ENCODE data around the gene KIR2DL3. TPM values are rescaled to one million over a fixed set of nuclear protein-coding genes. Genes with fewer than 3 reads are reported as not detected.
"Not testable (repeated sequence)": the region's sequence is repeated elsewhere in the genome, so short reads cannot be mapped to it uniquely, and the experiment has no call there.

The KIR2DL3 gene
- total RNA-seq, 1 donor from 2014 or later: not detected

GRCh38 chr19:54741950-54742349 is 3.6 kb downstream of the KIR2DL3 start:
- DNase-seq (ENCODE audit: low read depth, low spot score): not testable (repeated sequence)

GRCh38 chr19:54744080-54744479 is 5.8 kb downstream of the KIR2DL3 start:
- not testable (repeated sequence) for DNase-seq (ENCODE audit: low read depth, low spot score)

GRCh38 chr19:54747614-54748322 is 9.5 kb downstream of the KIR2DL3 start:
- not testable (repeated sequence) for DNase-seq (ENCODE audit: low read depth, low spot score)

GRCh38 chr19:54750276-54750675 is 12.0 kb downstream of the KIR2DL3 start:
- DNase-seq (ENCODE audit: low read depth, low spot score): not testable (repeated sequence)

GRCh38 chr19:54756204-54757110 is 18.1 kb downstream of the KIR2DL3 start:
- DNase-seq (ENCODE audit: low read depth, low spot score): not testable (repeated sequence)

GRCh38 chr19:54758577-54758976 is 20.3 kb downstream of the KIR2DL3 start:
- DNase-seq (ENCODE audit: low read depth, low spot score): not testable (repeated sequence)

- not testable (repeated sequence) for DNase-seq (ENCODE audit: low read depth, low spot score)
Measured at GRCh38 chr19:54764219-54764618, 25.9 kb downstream of the KIR2DL3 start.

GRCh38 chr19:54766464-54766863 is 28.2 kb downstream of the KIR2DL3 start:
- not testable (repeated sequence) for DNase-seq (ENCODE audit: low read depth, low spot score)

- DNase-seq (ENCODE audit: low read depth, low spot score): not testable (repeated sequence)
Measured at GRCh38 chr19:54769646-54770045, 31.3 kb downstream of the KIR2DL3 start, which contains the start of gene KIR2DL1. Gene KIR2DL1 (plus strand): TSS chr19:54769793. CDS start chr19:54769851, 58 bp downstream.

GRCh38 chr19:54770511-54770910 is 32.2 kb downstream of the KIR2DL3 start:
- DNase-seq (ENCODE audit: low read depth, low spot score): not testable (repeated sequence)

- not testable (repeated sequence) for DNase-seq (ENCODE audit: low read depth, low spot score)
Measured at GRCh38 chr19:54771018-54771960, 33.0 kb downstream of the KIR2DL3 start.

- not testable (repeated sequence) for DNase-seq (ENCODE audit: low read depth, low spot score)
Measured at GRCh38 chr19:54772666-54773065, 34.4 kb downstream of the KIR2DL3 start.

GRCh38 chr19:54775095-54775815 is 36.9 kb downstream of the KIR2DL3 start:
- not testable (repeated sequence) for DNase-seq (ENCODE audit: low read depth, low spot score)

- not testable (repeated sequence) for DNase-seq (ENCODE audit: low read depth, low spot score)
Measured at GRCh38 chr19:54775830-54776229, 37.5 kb downstream of the KIR2DL3 start.

GRCh38 chr19:54777851-54778250 is 39.5 kb downstream of the KIR2DL3 start:
- DNase-seq (ENCODE audit: low read depth, low spot score): not testable (repeated sequence)

GRCh38 chr19:54778896-54779295 is 40.6 kb downstream of the KIR2DL3 start:
- DNase-seq (ENCODE audit: low read depth, low spot score): not testable (repeated sequence)

- not testable (repeated sequence) for DNase-seq (ENCODE audit: low read depth, low spot score)
Measured at GRCh38 chr19:54782916-54783315, 44.6 kb downstream of the KIR2DL3 start.

GRCh38 chr19:54786091-54786723 is 47.9 kb downstream of the KIR2DL3 start:
- DNase-seq (ENCODE audit: low read depth, low spot score): not testable (repeated sequence)

- DNase-seq (ENCODE audit: low read depth, low spot score): not testable (repeated sequence)
Measured at GRCh38 chr19:54788154-54788553, 49.8 kb downstream of the KIR2DL3 start.

GRCh38 chr19:54790711-54791110 is 52.4 kb downstream of the KIR2DL3 start:
- no peak for DNase-seq (ENCODE audit: low read depth, low spot score)

Data from pulmonary artery endothelial cell (primary cell).